Colonic mucosa (tissue), 4 donors: Measurements from ENCODE around the gene RGCC. TPM values are rescaled to one million over a fixed set of nuclear protein-coding genes. Genes with fewer than 3 reads are reported as not detected.
"Not testable (repeated sequence)": the region's sequence is repeated elsewhere in the genome, so short reads cannot be mapped to it uniquely, and the experiment has no call there.

ENCODE experiments used
- DNase-seq: peaks from one replicate; pipeline ENCODE4 v3.0.0-alpha.2; 2020
- H3K27ac ChIP-seq: fragments of 200-600 bp; one replicate; pipeline ENCODE4 v1.8.0; 2021
- H3K27me3 ChIP-seq: fragments of 200-600 bp; one replicate; pipeline ENCODE4 v1.8.0; 2021
- H3K36me3 ChIP-seq: fragments of 200-600 bp; one replicate; pipeline ENCODE4 v1.8.0; 2021
- H3K4me1 ChIP-seq: fragments of 200-600 bp; one replicate; pipeline ENCODE4 v1.8.0; 2021; ENCODE audit warnings: mild to moderate bottlenecking
- H3K4me3 ChIP-seq: fragments of 200-600 bp; one replicate; pipeline ENCODE4 v1.8.0; 2021
- H3K9ac ChIP-seq, 2 donors: one replicate each; pipeline ENCODE4 v1.7.0; 2013; ENCODE audit warnings: control low read depth in 2 of 2, low read depth in 2 of 2, low read length in 2 of 2
- H3K9me3 ChIP-seq: fragments of 200-600 bp; one replicate; pipeline ENCODE4 v1.8.0; 2021
- intact Hi-C: fragments of 100-400 bp; cut with DNase I; formaldehyde crosslinking; loops from one replicate; pipeline ENCODE4 v1.14.1; 2022
- total RNA-seq, 2 donors: library from RNA; stranded (reverse); fragmentation: NEBNext Ultra II Directional in 1 of 2; extraction: Animal tissue kit (Norgen Biotek cat#: 25700) in 1 of 2; gene quantifications; one replicate each; pipeline ENCODE4 v1.2.1, GENCODE V29; 2021
- TF ChIP-seq, protein P1 (sequence below): fragments of 200-600 bp; IDR thresholded peaks from one replicate; pipeline ENCODE4 v1.8.0; 2022; ENCODE audit warnings: antibody characterized with exemption, mild to moderate bottlenecking
- donor health status: healthy.
- donor health status: DM: no; HTN: no; CAD: no.
- donor health status: DM: no; HTN: no; CAD: no.

The RGCC gene
- total RNA-seq, 2 donors from 2014 or later = 5.6 to 10.4 TPM

DNA sequence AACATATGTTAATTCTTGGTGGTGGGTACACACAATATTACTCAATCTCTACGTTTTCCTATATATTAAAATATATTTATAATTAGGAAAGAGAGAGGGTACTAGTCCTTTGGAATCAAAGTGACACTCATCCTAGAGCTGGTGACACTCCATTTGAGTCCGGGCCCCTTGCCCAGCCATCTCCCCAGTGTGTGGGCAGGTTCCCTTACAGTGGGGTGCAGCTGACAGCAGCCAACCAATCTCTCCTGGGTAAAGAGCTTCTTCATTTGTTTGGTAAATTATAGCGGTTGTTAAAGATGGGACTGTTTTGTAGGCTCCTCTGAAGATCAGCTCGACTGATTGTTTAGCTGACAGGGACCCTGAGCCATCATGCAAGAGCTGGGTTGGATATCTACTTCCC, 37.2 kb upstream of the RGCC start:
- Histone ChIP-seq H3K36me3 (no peaks in the 10 kb centered on the region), H3K9me3 (no peaks in the 10 kb centered on the region), H3K9ac (no peak overlapping the region), H3K27ac (no peak overlapping the region), H3K4me3 (no peak overlapping the region), H3K27me3 (no peaks in the 10 kb centered on the region), H3K4me1 (no peaks in the 10 kb centered on the region)
- intact Hi-C loops = no loop called here
- TF ChIP-seq, protein P1, sequence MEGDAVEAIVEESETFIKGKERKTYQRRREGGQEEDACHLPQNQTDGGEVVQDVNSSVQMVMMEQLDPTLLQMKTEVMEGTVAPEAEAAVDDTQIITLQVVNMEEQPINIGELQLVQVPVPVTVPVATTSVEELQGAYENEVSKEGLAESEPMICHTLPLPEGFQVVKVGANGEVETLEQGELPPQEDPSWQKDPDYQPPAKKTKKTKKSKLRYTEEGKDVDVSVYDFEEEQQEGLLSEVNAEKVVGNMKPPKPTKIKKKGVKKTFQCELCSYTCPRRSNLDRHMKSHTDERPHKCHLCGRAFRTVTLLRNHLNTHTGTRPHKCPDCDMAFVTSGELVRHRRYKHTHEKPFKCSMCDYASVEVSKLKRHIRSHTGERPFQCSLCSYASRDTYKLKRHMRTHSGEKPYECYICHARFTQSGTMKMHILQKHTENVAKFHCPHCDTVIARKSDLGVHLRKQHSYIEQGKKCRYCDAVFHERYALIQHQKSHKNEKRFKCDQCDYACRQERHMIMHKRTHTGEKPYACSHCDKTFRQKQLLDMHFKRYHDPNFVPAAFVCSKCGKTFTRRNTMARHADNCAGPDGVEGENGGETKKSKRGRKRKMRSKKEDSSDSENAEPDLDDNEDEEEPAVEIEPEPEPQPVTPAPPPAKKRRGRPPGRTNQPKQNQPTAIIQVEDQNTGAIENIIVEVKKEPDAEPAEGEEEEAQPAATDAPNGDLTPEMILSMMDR = no peak
- no peak for DNase-seq

DNA sequence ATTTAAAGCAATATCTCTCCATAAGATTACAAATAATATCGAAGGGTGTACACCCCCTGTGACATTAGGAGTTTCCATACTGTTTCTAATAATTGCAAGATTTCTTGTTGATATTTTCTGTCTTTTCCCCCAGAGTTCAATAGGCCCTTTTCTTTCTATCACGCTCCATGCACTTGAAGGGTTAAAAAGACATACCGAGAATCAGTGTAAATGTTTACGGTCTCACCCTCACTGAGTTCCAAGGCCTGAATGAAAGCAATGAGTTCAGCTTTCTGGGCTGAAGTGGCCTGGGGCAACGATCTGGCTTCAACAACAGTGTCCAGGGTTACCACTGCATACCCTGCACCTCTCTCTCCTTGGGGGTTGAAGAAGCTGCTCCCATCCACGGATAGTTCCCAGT, 36.0 kb upstream of the RGCC start:
- H3K27ac ChIP-seq, intact Hi-C loops, H3K9me3 ChIP-seq, DNase-seq, H3K36me3 ChIP-seq, H3K4me3 ChIP-seq, H3K27me3 ChIP-seq, H3K9ac ChIP-seq, H3K4me1 ChIP-seq: not testable (repeated sequence)

DNA sequence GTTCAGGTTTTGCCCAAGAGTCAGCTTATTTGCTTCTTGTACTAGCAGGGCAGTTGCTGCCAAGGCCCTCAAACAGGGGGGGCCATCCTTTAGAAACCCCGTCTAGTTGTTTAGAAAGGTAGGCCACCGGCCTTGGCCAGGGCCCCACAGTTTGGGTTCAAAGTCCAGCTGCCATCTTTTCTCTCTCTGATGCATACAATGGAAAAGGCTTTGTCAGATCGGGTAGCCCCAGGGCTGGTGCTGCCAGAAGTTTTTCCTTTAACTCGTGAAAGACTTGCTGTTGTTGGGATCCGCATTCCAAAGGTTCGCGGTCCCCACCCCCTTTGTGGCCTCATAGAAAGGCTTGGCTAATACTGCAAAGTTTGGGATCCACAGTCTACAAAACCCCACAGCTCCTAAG, 35.4 kb upstream of the RGCC start:
- DNase-seq, intact Hi-C loops: not testable (repeated sequence)

DNA sequence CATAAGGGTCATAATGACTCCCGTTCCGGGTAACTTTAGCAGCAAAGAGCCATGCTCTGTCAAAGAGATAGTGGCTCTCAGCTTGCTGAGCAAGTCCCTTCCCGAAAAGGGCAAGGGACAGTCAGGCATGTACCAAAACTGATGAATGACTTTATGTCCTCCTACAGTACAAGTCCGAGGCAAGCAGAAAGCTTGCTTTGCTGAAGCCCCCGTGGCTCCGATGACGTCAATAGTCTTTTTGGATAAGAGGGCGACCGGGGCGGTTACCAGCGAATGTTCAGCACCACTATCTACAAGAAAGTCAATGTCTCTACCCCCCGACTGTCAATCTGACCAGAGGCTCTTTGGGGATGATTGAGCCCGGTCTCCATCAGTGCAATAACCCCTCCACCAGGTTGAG, 34.1 kb upstream of the RGCC start:
- intact Hi-C loops, DNase-seq, H3K36me3 ChIP-seq, H3K27me3 ChIP-seq, H3K4me1 ChIP-seq, H3K9me3 ChIP-seq, H3K9ac ChIP-seq, H3K27ac ChIP-seq, H3K4me3 ChIP-seq: not testable (repeated sequence)

More for the DNA sequence above, 35.4 kb upstream of the RGCC start:
- H3K9me3 ChIP-seq, H3K27ac ChIP-seq, H3K27me3 ChIP-seq, H3K4me3 ChIP-seq, H3K9ac ChIP-seq, H3K4me1 ChIP-seq, H3K36me3 ChIP-seq: not testable (repeated sequence)

DNA sequence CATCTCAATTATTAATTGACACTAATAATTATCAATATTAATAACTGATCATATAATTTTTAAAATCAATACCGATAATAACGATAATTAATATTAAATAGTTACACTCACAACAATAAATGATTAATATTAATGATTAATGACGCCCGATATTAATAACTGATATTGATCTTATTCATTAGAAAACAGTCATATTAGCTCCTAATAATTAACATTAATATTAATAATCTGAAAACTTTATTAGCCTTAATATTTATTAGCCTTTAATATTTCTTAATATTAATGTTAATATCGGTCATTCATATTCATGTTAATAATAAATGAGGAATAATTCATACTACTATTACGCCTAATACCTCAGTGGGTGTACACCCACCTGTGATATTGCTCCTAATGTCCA, 32.7 kb upstream of the RGCC start:
- H3K36me3 ChIP-seq, H3K27ac ChIP-seq, intact Hi-C loops, H3K9ac ChIP-seq, DNase-seq, H3K27me3 ChIP-seq, H3K4me1 ChIP-seq, H3K4me3 ChIP-seq, H3K9me3 ChIP-seq: not testable (repeated sequence)

DNA sequence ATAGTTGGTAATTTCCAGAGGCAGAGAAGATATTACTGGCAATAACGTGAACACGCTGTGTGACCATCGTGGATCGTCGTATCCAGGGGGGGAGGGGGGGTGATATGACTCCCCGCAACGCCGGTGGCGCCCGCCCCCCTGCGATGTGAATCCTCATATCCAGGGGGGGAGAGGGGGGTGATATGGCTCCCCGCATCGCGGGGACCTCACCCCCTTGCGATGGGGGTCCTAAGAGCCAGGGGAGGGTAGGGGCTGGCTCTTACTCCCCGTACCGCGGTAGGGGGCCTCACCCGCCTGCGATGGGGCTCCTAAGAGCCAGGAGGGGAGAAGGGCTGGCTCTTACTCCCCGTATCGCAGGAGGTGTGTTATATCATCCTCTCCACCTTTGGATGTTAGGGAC, 31.3 kb upstream of the RGCC start:
- TF ChIP-seq, protein P1 = no peak
- no peak for DNase-seq
- H3K27ac ChIP-seq = no peak overlapping the region

DNA sequence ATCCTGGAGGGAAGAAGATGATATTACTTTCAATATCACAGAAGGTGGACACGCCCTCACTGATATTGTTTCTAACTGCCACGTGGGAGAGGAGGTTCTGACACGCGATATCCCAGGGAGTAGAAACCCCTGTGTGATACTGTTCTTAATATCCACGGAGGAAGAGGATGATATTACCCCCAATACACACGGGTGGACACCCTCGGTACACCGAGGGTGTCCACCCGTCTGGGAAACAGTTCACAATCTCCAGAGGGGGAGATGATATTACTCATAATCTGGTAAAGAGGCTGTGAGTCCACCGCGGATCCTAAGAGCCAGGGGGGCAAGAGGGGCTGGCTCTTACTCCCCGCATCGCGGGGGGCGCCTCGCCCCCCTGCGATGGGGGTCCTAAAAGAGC, 29.7 kb upstream of the RGCC start:
- Histone ChIP-seq H3K4me1 (no peaks in the 10 kb centered on the region), H3K27ac (no peak overlapping the region), H3K9me3 (no peaks in the 10 kb centered on the region), H3K4me3 (no peak overlapping the region), H3K9ac (no peak overlapping the region), H3K27me3 (no peaks in the 10 kb centered on the region), H3K36me3 (no peaks in the 10 kb centered on the region)
- no peak for DNase-seq
- intact Hi-C loops = no loop called here
- TF ChIP-seq, protein P1 = no peak

More for the DNA sequence above, 31.3 kb upstream of the RGCC start:
- Histone ChIP-seq H3K27me3 (no peaks in the 10 kb centered on the region), H3K4me3 (no peak overlapping the region), H3K9me3 (no peaks in the 10 kb centered on the region), H3K36me3 (no peaks in the 10 kb centered on the region), H3K4me1 (no peaks in the 10 kb centered on the region), H3K9ac (no peak overlapping the region)
- intact Hi-C loops = no loop called here

DNA sequence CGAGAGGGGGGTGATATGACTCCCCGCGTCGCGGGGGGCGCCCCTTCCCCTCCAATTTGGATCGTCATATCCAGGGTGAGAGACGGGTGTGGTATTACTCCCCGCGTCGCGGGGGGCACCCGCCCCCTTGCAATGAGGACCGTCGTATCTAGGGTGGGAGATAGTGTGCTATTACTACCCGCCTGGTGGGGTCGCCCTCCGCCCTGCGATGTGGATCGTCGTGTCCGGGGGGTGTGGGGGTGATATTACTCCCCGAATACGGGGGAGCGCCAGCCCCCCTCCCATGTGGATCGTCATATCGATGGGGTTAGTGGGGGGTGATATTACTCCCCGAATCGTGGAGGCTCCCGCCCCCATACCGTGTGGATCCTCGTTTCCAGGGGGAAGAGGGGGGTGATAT, 29.2 kb upstream of the RGCC start:
- TF ChIP-seq, protein P1 = no peak
- Histone ChIP-seq H3K27me3 (no peaks in the 10 kb centered on the region), H3K27ac (no peak overlapping the region), H3K4me3 (no peak overlapping the region), H3K9ac (no peak overlapping the region), H3K9me3 (no peaks in the 10 kb centered on the region), H3K36me3 (no peaks in the 10 kb centered on the region), H3K4me1 (no peaks in the 10 kb centered on the region)
- intact Hi-C loops = no loop called here
- DNase-seq = peak; percentile 20

DNA sequence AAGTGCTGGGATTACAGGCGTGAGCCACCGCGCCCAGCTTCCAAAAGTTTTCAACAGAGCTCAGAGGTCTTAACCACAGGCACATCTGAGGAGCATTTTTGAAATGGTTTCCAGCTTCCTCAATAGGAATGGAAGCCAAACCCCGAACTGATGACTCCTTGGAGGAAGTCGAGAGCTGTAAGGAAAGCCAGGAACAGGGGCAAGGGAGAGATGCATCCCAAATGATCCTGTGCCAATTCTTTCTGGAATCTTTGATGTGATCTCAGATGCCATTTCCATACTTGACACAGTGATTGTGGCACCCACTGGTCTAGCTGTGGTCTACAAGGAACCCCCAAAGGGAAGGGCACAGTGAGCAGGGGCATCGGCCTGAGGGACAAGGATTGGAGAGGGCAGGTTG, 23.3 kb upstream of the RGCC start:
- DNase-seq, H3K9ac ChIP-seq, H3K36me3 ChIP-seq, H3K4me3 ChIP-seq, H3K4me1 ChIP-seq, intact Hi-C loops, H3K9me3 ChIP-seq, H3K27ac ChIP-seq, H3K27me3 ChIP-seq: not testable (repeated sequence)
